HepG2 (cell line): ENCODE measurements around the gene AMZ2. TPM values are rescaled to one million over a fixed set of nuclear protein-coding genes. Genes with fewer than 3 reads are reported as not detected.

Source experiments
- CHD2 ChIP-seq: IDR thresholded peaks from 2 replicates; pipeline ENCODE4 v1.6.1; 2011; ENCODE audit warnings: low read depth, low read length, improper control_type of control experiment
- EED ChIP-seq: sonication (generic); formaldehyde crosslinking; IDR thresholded peaks from 2 replicates; pipeline ENCODE4 v1.5.0; 2020; ENCODE audit warnings: mild to moderate bottlenecking, missing genetic modification reagents
- HDAC6 ChIP-seq: fragments of 200-600 bp; sonication (generic); IDR thresholded peaks from 2 replicates; pipeline ENCODE4 v1.7.0; 2017; ENCODE audit warnings: mild to moderate bottlenecking, antibody characterized with exemption, low read length, low read depth
- HMG20A ChIP-seq: IDR thresholded peaks from 2 replicates; pipeline ENCODE4 v1.6.1; 2016; ENCODE audit warnings: borderline replicate concordance
- KMT2A ChIP-seq: sonication (generic); formaldehyde crosslinking; IDR thresholded peaks from 2 replicates; pipeline ENCODE4 v1.4.0; 2020; ENCODE audit warnings: missing genetic modification reagents
- PHB2 ChIP-seq: fragments of 450-650 bp; IDR thresholded peaks from 2 replicates; pipeline ENCODE4 v1.6.1; 2018; ENCODE audit not compliant: partially characterized antibody
- SOX6 ChIP-seq, 2 experiments: fragments of 450-650 bp in 1 of 2; sonication (generic) in 1 of 2; formaldehyde crosslinking in 1 of 2; IDR thresholded peaks; 2 replicates each; pipeline versions ENCODE4 v1.4.0 to v1.6.1; 2017 to 2020; ENCODE audit warnings: antibody characterized with exemption in 1 of 2, mild to moderate bottlenecking in 1 of 2, missing genetic modification reagents in 1 of 2
- SP4 ChIP-seq: sonication (generic); formaldehyde crosslinking; IDR thresholded peaks from 2 replicates; pipeline ENCODE4 v1.8.1; 2023; ENCODE audit warnings: mild to moderate bottlenecking, missing genetic modification reagents
- TBX2 ChIP-seq: sonication (generic); formaldehyde crosslinking; IDR thresholded peaks from 2 replicates; pipeline ENCODE4 v1.5.0; 2020; ENCODE audit warnings: missing genetic modification reagents, mild to moderate bottlenecking, borderline replicate concordance
- TOPORS ChIP-seq: sonication (generic); formaldehyde crosslinking; IDR thresholded peaks from 2 replicates; pipeline ENCODE4 v1.8.0; 2023; ENCODE audit warnings: mild to moderate bottlenecking, missing genetic modification reagents
- ZFP37 ChIP-seq: sonication (generic); formaldehyde crosslinking; IDR thresholded peaks from 2 replicates; pipeline ENCODE4 v1.4.0; 2020; ENCODE audit warnings: missing genetic modification reagents, borderline replicate concordance
- ZKSCAN8 ChIP-seq: IDR thresholded peaks from 2 replicates; pipeline ENCODE4 v1.6.1; 2016; ENCODE audit warnings: borderline replicate concordance, missing genetic modification reagents, missing compliant biosample characterization
- ZNF160 ChIP-seq: sonication (generic); formaldehyde crosslinking; IDR thresholded peaks from 2 replicates; pipeline ENCODE4 v1.8.0; 2022; ENCODE audit warnings: mild to moderate bottlenecking, inconsistent platforms, missing genetic modification reagents
- ZNF678 ChIP-seq: sonication (generic); formaldehyde crosslinking; IDR thresholded peaks from 2 replicates; pipeline ENCODE4 v1.4.0; 2020; ENCODE audit warnings: mild to moderate bottlenecking, missing genetic modification reagents
- ZNF747 ChIP-seq: sonication (generic); formaldehyde crosslinking; IDR thresholded peaks from 2 replicates; pipeline ENCODE4 v1.8.1; 2023; ENCODE audit warnings: missing genetic modification reagents, mild to moderate bottlenecking, borderline replicate concordance
- ZNF879 ChIP-seq: sonication (generic); formaldehyde crosslinking; IDR thresholded peaks from 2 replicates; pipeline ENCODE4 v1.8.1; 2023; ENCODE audit warnings: missing genetic modification reagents
- polyA plus RNA-seq, 8 experiments: library from polyadenylated mRNA; depleted of rRNA in 3 of 8; stranded (reverse) in 7 of 8; unstranded in 1 of 8; fragments of >200 nt; fragmentation: Illumina TruSeq in 4 of 8; extraction: Trizol in 4 of 8; gene quantifications; 2 replicates each; pipeline versions ENCODE4 v1.2.1 to v1.2.3, GENCODE V29; 2011 to 2016; ENCODE audit warnings: low read depth in 4 of 8, missing spikeins in 1 of 8, mixed read lengths in 1 of 8; ENCODE audit not compliant: insufficient read depth in 1 of 8
- total RNA-seq, 5 experiments: library from RNA; depleted of rRNA; stranded (reverse); fragments of >200 nt; fragmentation: Illumina TruSeq; extraction: Trizol; gene quantifications; 2 replicates each; pipeline ENCODE4 v1.2.3, GENCODE V29; 2016; ENCODE audit warnings: low read depth in 1 of 5
- TF ChIP-seq, protein P1 (sequence below): sonication (generic); formaldehyde crosslinking; IDR thresholded peaks from 2 replicates; pipeline ENCODE4 v1.4.0; 2020; ENCODE audit warnings: missing genetic modification reagents
- TF ChIP-seq, protein P2 (sequence below): sonication (generic); formaldehyde crosslinking; IDR thresholded peaks from 2 replicates; pipeline ENCODE4 v1.4.0; 2020; ENCODE audit warnings: mild to moderate bottlenecking, missing genetic modification reagents
- TF ChIP-seq, protein P3 (sequence below): sonication (generic); formaldehyde crosslinking; IDR thresholded peaks from 2 replicates; pipeline ENCODE4 v1.5.0; 2020; ENCODE audit warnings: missing genetic modification reagents, mild to moderate bottlenecking, borderline replicate concordance
- TF ChIP-seq, protein P4 (sequence below): sonication (generic); formaldehyde crosslinking; IDR thresholded peaks from 2 replicates; pipeline ENCODE4 v1.8.1; 2023; ENCODE audit warnings: mild to moderate bottlenecking, missing genetic modification reagents, borderline replicate concordance
- TF ChIP-seq, protein P5 (sequence below): IDR thresholded peaks from 2 replicates; pipeline ENCODE4 v1.6.1; 2016

AMZ2 gene
- total and polyA plus RNA-seq, 2 of the 13 experiments (the other 11 are each of a cell fraction or from before 2014, with no cell fraction given) = 86.9 to 90.2 TPM

DNA sequence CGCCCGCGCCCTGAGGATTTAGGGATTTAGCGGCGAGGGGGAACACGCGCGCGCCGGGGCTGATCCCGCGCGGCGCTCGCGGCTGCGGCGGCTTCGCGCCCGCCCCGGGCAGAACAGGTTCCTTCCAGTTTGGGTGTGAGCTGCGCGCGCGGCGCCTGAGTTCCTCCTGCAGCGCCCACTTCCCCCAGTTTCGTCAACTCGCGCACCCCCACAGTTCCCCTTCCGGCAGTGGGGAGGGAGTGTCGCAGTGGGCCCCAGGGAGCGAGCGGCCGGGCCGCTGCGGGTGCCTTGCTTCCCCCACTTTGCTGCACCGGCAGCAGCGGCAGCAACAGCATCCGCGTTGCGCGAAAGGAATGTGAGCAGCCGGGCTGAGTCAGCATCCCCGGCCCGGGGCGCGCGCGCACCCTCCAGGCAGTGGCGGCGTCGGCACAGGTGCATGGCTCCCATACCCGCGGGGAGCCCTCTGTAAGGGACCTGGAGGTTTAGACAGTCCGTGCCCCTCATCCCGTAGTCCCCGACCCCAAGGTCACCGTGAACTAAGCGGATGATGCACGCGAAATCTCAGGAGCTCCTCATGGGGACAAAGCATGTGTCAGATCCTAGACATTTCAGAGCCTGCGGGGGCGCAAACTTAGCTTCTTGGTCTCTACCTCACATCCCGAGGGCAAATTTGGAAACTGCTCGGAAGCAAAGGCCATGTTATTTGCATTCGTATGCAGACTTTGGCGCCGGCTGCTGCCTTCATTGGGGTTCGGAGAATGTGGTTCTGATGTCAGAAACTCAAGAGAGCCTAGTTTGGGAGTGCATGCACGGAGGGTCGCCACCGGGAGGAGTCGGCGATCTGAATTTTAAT is 44.2 kb downstream of the AMZ2 start (continued):
- TF ChIP-seq ZNF160 (CRISPR knock-in tag) (no peak), HDAC6 (no peak), ZNF678 (CRISPR knock-in tag) (peak; percentile 34; the same call in 1 of the 2 replicates), TOPORS (CRISPR knock-in tag) (no peak), EED (no peak), HMG20A (CRISPR knock-in tag) (no peak), ZKSCAN8 (0 out of 2 replicates have a peak, but pooled peaks have one; percentile 28), KMT2A (CRISPR knock-in tag) (peak; percentile 75; the same call in 1 of the 2 replicates), SP4 (CRISPR knock-in tag) (peak; percentile 68), ZNF879 (CRISPR knock-in tag) (peak; percentile 82; the same call in 1 of the 2 replicates), ZNF747 (CRISPR knock-in tag) (no peak), TBX2 (CRISPR knock-in tag) (peak; percentile 60; the same call in 1 of the 2 replicates), CHD2 (no peak), SOX6 (IDR thresholded peaks at IDR 0.05) (no peak), SOX6 (CRISPR knock-in tag; IDR thresholded peaks at IDR 0.05) (peak; percentile 64), ZFP37 (CRISPR knock-in tag) (no peak), PHB2 (no peak)
- TF ChIP-seq, protein P1, sequence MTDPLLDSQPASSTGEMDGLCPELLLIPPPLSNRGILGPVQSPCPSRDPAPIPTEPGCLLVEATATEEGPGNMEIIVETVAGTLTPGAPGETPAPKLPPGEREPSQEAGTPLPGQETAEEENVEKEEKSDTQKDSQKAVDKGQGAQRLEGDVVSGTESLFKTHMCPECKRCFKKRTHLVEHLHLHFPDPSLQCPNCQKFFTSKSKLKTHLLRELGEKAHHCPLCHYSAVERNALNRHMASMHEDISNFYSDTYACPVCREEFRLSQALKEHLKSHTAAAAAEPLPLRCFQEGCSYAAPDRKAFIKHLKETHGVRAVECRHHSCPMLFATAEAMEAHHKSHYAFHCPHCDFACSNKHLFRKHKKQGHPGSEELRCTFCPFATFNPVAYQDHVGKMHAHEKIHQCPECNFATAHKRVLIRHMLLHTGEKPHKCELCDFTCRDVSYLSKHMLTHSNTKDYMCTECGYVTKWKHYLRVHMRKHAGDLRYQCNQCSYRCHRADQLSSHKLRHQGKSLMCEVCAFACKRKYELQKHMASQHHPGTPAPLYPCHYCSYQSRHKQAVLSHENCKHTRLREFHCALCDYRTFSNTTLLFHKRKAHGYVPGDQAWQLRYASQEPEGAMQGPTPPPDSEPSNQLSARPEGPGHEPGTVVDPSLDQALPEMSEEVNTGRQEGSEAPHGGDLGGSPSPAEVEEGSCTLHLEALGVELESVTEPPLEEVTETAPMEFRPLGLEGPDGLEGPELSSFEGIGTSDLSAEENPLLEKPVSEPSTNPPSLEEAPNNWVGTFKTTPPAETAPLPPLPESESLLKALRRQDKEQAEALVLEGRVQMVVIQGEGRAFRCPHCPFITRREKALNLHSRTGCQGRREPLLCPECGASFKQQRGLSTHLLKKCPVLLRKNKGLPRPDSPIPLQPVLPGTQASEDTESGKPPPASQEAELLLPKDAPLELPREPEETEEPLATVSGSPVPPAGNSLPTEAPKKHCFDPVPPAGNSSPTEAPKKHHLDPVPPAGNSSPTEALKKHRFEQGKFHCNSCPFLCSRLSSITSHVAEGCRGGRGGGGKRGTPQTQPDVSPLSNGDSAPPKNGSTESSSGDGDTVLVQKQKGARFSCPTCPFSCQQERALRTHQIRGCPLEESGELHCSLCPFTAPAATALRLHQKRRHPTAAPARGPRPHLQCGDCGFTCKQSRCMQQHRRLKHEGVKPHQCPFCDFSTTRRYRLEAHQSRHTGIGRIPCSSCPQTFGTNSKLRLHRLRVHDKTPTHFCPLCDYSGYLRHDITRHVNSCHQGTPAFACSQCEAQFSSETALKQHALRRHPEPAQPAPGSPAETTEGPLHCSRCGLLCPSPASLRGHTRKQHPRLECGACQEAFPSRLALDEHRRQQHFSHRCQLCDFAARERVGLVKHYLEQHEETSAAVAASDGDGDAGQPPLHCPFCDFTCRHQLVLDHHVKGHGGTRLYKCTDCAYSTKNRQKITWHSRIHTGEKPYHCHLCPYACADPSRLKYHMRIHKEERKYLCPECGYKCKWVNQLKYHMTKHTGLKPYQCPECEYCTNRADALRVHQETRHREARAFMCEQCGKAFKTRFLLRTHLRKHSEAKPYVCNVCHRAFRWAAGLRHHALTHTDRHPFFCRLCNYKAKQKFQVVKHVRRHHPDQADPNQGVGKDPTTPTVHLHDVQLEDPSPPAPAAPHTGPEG (CRISPR knock-in tag) = no peak; the same call in none of the 2 replicates
- TF ChIP-seq, protein P2, sequence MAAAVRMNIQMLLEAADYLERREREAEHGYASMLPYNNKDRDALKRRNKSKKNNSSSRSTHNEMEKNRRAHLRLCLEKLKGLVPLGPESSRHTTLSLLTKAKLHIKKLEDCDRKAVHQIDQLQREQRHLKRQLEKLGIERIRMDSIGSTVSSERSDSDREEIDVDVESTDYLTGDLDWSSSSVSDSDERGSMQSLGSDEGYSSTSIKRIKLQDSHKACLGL (CRISPR knock-in tag) = peak; percentile 78
- TF ChIP-seq, protein P3, sequence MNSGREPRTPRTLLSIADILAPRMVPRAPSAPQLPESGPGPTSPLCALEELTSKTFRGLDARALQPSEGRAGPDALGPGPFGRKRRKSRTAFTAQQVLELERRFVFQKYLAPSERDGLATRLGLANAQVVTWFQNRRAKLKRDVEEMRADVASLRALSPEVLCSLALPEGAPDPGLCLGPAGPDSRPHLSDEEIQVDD (CRISPR knock-in tag) = peak; percentile 33; the same call in 1 of the 2 replicates
- TF ChIP-seq, protein P4, sequence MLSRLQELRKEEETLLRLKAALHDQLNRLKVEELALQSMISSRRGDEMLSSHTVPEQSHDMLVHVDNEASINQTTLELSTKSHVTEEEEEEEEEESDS (CRISPR knock-in tag) = no peak
- TF ChIP-seq, protein P5, sequence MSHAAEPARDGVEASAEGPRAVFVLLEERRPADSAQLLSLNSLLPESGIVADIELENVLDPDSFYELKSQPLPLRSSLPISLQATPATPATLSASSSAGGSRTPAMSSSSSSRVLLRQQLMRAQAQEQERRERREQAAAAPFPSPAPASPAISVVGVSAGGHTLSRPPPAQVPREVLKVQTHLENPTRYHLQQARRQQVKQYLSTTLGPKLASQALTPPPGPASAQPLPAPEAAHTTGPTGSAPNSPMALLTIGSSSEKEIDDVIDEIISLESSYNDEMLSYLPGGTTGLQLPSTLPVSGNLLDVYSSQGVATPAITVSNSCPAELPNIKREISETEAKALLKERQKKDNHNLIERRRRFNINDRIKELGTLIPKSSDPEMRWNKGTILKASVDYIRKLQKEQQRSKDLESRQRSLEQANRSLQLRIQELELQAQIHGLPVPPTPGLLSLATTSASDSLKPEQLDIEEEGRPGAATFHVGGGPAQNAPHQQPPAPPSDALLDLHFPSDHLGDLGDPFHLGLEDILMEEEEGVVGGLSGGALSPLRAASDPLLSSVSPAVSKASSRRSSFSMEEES (CRISPR knock-in tag) = no peak
